HG03460 (cell line): ENCODE data around the gene TMEM132D.

Experiments
- ATAC-seq: cut with Tn5 transposase; IDR thresholded peaks from one replicate; pipeline ENCODE4 v1.9.1; 2021; ENCODE audit not compliant: unreplicated experiment

The TMEM132D gene

GRCh38 chr12:129827102-129827865, 76.5 kb downstream of the TMEM132D start:
- ATAC-seq = no peak

- ATAC-seq = no peak
Observed at GRCh38 chr12:129826273-129826672, 77.6 kb downstream of the TMEM132D start.

GRCh38 chr12:129825316-129825715, 78.5 kb downstream of the TMEM132D start:
- no peak for ATAC-seq

GRCh38 chr12:129821964-129822363, 81.9 kb downstream of the TMEM132D start:
- no peak for ATAC-seq

- no peak for ATAC-seq
Observed at GRCh38 chr12:129819391-129819790, 84.4 kb downstream of the TMEM132D start.

- ATAC-seq = no peak
Observed at GRCh38 chr12:129815846-129816245, 88.0 kb downstream of the TMEM132D start.

- ATAC-seq = no peak
Observed at GRCh38 chr12:129811963-129812362, 91.9 kb downstream of the TMEM132D start.

DNA sequence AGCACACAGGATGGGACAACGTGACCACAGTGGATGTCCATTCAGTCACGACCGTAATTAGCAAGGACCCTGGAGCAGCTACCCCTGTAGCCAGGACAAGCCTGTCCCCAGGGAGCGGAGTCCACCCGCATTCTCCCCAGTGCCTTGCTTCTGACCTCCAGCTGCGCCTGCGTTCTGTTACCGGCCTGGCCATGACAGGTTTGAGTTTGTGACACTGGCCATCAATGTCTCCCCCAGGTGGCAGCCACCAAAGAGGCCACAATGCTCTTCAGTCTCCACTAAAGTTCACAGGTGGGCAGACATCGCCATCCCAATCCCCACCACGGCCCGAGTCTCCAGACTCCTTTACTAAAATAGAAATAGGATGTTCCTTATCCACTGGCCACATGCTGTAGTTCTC, 96.7 kb downstream of the TMEM132D start:
- ATAC-seq = no peak

DNA sequence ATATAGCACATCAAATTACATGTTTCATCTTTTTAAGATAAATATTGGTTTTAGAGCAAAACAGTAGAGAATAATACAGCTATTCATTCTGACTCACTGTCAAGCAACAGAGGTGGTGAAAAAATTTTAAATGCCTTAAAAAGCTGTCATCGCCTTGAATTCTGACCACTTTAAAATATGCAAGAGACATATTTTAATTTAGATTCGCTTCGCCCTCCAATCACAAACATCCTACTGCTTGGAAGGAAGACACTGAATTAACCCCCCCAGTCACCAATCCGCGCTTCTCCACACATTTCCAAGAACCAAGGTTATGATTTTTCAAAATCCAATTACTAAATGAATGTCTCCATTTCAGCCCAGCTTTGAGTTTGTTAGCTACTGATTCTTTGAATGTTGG, 112.4 kb downstream of the TMEM132D start:
- no peak for ATAC-seq

- no peak for ATAC-seq
Observed at GRCh38 chr12:129790930-129791329, 112.9 kb downstream of the TMEM132D start.

- ATAC-seq = no peak
Observed at GRCh38 chr12:129790331-129790730, 113.5 kb downstream of the TMEM132D start.

GRCh38 chr12:129789921-129790320, 113.9 kb downstream of the TMEM132D start:
- no peak for ATAC-seq

GRCh38 chr12:129788506-129789084, 115.2 kb downstream of the TMEM132D start:
- no peak for ATAC-seq

GRCh38 chr12:129779989-129780388, 123.8 kb downstream of the TMEM132D start:
- no peak for ATAC-seq

DNA sequence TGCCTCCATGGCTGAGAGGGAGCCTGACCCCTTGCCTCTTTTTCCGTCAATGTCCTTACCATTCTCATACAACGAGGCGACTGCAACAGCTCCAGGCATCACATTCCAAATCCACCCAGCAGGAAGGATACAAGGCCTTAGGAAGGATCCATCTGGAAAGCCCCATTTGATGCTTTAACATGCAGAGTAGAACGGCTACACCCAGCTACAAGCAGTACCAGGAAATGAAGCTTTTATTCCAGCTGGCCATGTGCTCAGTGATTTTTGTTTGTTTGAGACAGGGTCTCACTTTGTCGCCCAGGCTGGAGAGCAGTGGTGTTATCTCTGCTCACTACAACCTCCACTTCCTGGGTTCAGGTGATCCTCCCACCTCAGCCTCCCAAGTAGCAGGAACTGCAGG, 124.8 kb downstream of the TMEM132D start:
- no peak for ATAC-seq

- ATAC-seq = no peak
Observed at GRCh38 chr12:129776977-129777667, 126.7 kb downstream of the TMEM132D start.

DNA sequence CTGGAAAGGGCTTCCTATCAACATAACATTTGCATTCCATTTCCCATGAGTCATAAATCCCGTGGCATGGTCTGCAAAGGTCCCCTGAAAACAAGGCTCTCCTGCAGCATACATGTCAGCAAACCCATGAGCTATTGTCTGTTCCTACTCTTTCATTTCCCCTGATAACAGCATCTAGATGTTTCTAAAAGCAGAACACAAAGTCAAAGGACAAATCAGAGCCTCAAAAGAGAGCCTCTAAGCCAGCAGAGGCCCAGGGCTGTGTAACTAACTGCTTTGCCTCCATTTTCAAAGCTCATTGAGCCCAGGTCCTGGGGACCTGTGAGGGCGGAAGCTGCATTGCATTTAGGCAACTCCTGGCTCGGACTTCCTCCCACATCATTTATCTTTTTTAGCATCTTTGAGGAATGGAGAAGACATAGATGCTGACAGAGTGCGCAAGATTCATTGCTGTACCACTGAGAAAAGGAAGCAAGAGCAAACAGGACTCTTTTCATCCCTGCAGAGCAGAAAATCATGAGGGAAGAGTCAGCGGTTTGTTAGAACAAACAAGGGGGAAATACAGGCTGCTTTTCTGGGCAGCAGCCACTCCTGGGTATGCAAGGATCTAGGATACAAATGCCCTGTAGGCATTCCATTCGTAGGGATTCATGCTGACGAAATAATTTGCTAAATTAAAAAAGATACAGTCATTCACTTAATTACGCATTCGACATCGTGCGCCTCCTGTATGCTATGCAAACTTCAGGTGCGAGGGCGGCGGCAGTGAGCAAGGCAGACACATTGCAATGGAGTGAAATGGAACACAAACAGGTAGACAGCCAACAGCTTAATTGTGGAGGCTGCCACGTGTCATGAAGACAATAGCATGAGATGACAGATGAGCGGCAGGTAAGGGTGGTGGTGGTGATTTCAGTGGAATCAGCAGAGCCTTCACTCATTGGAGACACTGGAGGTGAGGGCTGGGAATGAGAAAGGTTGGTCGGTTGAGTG, 131.0 kb downstream of the TMEM132D start:
- ATAC-seq = no peak

DNA sequence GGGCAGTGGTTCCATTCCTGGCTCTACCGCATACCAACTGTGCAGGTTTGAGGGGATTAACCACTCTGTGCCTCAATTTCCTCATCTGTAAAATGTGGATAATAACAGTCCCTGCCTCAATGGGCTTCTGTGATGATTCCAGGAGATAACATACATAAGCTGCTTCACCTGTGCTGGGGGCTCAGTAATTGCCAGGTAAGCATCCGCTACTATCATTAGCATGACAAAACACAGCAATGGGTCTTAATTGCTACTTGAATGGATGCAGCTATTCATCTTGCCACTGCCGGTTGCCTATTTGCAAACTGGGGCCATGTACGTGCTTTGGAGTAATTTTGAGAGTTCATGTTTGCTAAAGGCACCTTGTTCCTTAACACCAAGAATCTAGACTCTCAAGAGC, 132.6 kb downstream of the TMEM132D start:
- no peak for ATAC-seq

DNA sequence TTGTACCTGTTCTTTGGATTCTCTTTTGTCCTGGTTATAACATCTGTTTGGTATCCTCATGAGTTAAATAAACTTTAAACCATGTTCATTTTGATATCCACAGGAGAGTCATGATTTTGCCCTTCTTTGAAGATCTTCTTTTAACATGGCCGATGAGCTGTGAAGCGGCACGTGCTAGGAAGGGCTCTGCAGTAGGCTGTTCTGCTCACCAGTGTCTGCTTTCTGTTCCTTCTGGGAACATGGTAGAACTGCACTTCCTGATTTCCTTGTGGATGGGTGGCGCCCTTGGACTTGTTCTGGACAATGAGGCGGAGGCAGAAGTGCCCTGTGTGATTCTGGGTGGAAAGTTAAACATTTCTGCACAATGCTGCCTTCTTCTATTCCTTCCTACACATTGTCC, 138.1 kb downstream of the TMEM132D start:
- ATAC-seq = no peak

DNA sequence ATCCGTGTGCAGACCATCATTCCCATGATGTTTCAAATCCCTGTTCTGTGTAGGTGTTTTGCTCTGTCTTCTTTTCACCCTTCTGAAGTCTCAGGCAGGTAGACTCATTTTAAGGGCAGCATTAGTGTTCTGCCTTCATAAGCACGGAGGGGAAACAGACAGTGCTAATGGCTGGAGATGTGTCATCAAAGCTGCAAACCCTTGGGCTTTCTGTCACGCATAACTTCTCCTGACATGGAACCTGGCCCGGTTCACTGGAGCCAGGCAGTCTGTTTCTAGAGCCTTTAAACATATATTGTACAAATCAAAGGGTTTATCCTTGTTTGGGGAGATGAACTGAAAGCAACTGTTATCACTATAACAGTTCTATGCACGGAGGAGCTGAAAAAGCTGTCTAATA, 141.4 kb downstream of the TMEM132D start:
- no peak for ATAC-seq

DNA sequence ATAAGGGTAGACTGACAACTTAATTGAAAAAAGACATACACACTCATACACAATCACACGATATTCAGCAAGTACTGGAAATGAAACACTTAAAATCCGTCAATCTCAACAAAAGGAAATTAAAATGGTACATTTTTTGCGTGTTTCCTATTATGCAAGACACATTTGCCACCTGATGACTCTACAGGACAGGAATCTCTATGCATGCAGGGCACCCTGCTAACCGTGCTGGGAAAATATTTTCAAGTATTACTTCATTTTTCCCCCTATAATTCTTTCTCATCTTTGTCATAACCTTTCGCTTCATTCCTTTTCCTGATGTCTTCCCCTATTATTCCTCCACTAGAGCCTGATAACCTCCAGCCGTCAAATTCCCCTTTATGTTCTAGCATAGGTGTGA, 150.2 kb downstream of the TMEM132D start:
- no peak for ATAC-seq
